ENCODE measurements around the gene ZMYM4.
"Not testable (repeated sequence)": the region's sequence is repeated elsewhere in the genome, so short reads cannot be mapped to it uniquely, and the experiment has no call there.

ZMYM4 gene

GRCh38 chr1:35268282-35269200, at the start of gene ZMYM4:
Gene ZMYM4, plus strand, starts transcription at chr1:35268709. Its CDS starts 338 bp downstream, at chr1:35269047.
- DNase-seq: peak; percentile 84

- peak; percentile 1 for DNase-seq
Measured at GRCh38 chr1:35220976-35221375, 47.5 kb upstream of the ZMYM4 start.

GRCh38 chr1:35222322-35223083, 46.0 kb upstream of the ZMYM4 start:
- DNase-seq: no peak

- no peak for DNase-seq
Measured at GRCh38 chr1:35223084-35223630, 45.4 kb upstream of the ZMYM4 start.

GRCh38 chr1:35226546-35226945, 42.0 kb upstream of the ZMYM4 start:
- no peak for DNase-seq

GRCh38 chr1:35229587-35230360, 38.7 kb upstream of the ZMYM4 start:
- DNase-seq: no peak

GRCh38 chr1:35231287-35231686, 37.2 kb upstream of the ZMYM4 start:
- no peak for DNase-seq

GRCh38 chr1:35236772-35237171, 31.7 kb upstream of the ZMYM4 start:
- DNase-seq: not testable (repeated sequence)

GRCh38 chr1:35243691-35244090, 24.8 kb upstream of the ZMYM4 start:
- no peak for DNase-seq

- DNase-seq: no peak
Measured at GRCh38 chr1:35247256-35247655, 21.3 kb upstream of the ZMYM4 start.

GRCh38 chr1:35253941-35254340, 14.6 kb upstream of the ZMYM4 start:
- no peak for DNase-seq

- no peak for DNase-seq
Measured at GRCh38 chr1:35255276-35255675, 13.2 kb upstream of the ZMYM4 start.

GRCh38 chr1:35259561-35259960, 8.9 kb upstream of the ZMYM4 start:
- DNase-seq: no peak

GRCh38 chr1:35261412-35262120, 6.9 kb upstream of the ZMYM4 start:
- no peak for DNase-seq

GRCh38 chr1:35264035-35264434, 4.5 kb upstream of the ZMYM4 start:
- no peak for DNase-seq

- DNase-seq: no peak
Measured at GRCh38 chr1:35264871-35265270, 3.6 kb upstream of the ZMYM4 start.

GRCh38 chr1:35266306-35266705, 2.2 kb upstream of the ZMYM4 start:
- no peak for DNase-seq

- no peak for DNase-seq
Measured at GRCh38 chr1:35269201-35269988, 886 bp downstream of the ZMYM4 start.

GRCh38 chr1:35269989-35270289, 1.4 kb downstream of the ZMYM4 start:
- no peak for DNase-seq

- DNase-seq: no peak
Measured at GRCh38 chr1:35270836-35271235, 2.3 kb downstream of the ZMYM4 start.

GRCh38 chr1:35274197-35274596, 5.7 kb downstream of the ZMYM4 start:
- no peak for DNase-seq
